ENCODE measurements around the gene FBXW11. TPM values are rescaled to one million over a fixed set of nuclear protein-coding genes. Genes with fewer than 3 reads are reported as not detected.
A peak's percentile ranks its signal among the peaks of the same experiment; 100 is the strongest.

The FBXW11 gene
- total and polyA plus RNA-seq, 10 of the 15 experiments (the other 5 are each of a cell fraction or from before 2014, with no cell fraction given), result 4.3 to 61.5 (median 40.0) TPM

DNA sequence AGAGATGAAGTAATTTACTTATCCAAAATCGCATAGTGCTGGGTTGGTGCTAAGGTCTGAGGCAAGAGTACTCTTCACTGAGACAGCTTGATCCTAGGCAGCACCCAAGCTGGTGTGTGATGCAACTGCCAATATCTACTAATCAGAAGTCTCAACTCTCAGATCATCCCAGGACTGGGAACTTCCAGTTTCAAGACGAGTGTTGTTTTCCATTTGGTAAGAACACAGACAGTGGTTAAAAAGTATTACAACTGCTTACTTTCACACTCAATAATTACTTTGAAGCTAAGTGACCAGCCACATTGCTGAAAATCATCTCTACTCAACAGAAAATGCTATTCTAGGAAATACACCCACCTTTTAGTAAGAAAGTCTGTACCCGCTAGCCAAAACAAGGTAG lies 45.3 kb downstream of the FBXW11 start (continued):
- TF ChIP-seq CHD2 (IDR thresholded peaks at IDR 0.05; ENCODE audit: borderline replicate concordance, low read depth, low read length) (0 out of 2 replicates have a peak, but pooled peaks have one; percentile 12), FOXM1 (IDR thresholded peaks at IDR 0.05; ENCODE audit: low read depth, low read length) (peak; percentile 65; the same call in 1 of the 2 replicates), ESRRA (IDR thresholded peaks at IDR 0.05; ENCODE audit: low read length) (no peak), PAX5 (IDR thresholded peaks at IDR 0.05; ENCODE audit: borderline replicate concordance, low read depth, low read length) (peak; percentile 52), MEF2A (IDR thresholded peaks at IDR 0.05; ENCODE audit: insufficient read depth, low read depth, low read length) (peak; percentile 82), SMAD1 (IDR thresholded peaks at IDR 0.05; ENCODE audit: low read depth, partially characterized antibody) (no peak), ETV6 (conservative IDR thresholded peaks at IDR 0.05 in 1 of 2, IDR thresholded peaks at IDR 0.05 in 1 of 2; ENCODE audit: borderline replicate concordance in 1 of 2, low read depth in 1 of 2) (peak in 1 of 2 experiments; percentile 64; a peak in 1 of 4 replicates), EED (IDR thresholded peaks at IDR 0.05; ENCODE audit: low read depth) (peak; percentile 81), TAF1 (IDR thresholded peaks at IDR 0.05; ENCODE audit: borderline replicate concordance, low read depth, low read length) (no peak), SPI1 (IDR thresholded peaks at IDR 0.05; ENCODE audit: borderline replicate concordance, insufficient read depth, low read depth, low read length) (no peak), TBL1XR1 (IDR thresholded peaks at IDR 0.05; ENCODE audit: low read depth, low read length) (0 out of 2 replicates have a peak, but pooled peaks have one; percentile 48), CREM (IDR thresholded peaks at IDR 0.05; ENCODE audit: low read depth) (peak; percentile 70; the same call in 1 of the 2 replicates), ATF7 (IDR thresholded peaks at IDR 0.05; ENCODE audit: low read depth) (peak; percentile 91), MTA2 (IDR thresholded peaks at IDR 0.05; ENCODE audit: low read depth) (peak; percentile 90), STAT3 (IDR thresholded peaks at IDR 0.05; ENCODE audit: low read depth, low read length) (peak; percentile 60; the same call in 1 of the 2 replicates), IKZF1 (conservative IDR thresholded peaks at IDR 0.05) (peak; percentile 86), CBFB (IDR thresholded peaks at IDR 0.05; ENCODE audit: low read depth) (0 out of 2 replicates have a peak, but pooled peaks have one; percentile 27), DPF2 (IDR thresholded peaks at IDR 0.05) (peak; percentile 69)
- TF ChIP-seq, protein P1, sequence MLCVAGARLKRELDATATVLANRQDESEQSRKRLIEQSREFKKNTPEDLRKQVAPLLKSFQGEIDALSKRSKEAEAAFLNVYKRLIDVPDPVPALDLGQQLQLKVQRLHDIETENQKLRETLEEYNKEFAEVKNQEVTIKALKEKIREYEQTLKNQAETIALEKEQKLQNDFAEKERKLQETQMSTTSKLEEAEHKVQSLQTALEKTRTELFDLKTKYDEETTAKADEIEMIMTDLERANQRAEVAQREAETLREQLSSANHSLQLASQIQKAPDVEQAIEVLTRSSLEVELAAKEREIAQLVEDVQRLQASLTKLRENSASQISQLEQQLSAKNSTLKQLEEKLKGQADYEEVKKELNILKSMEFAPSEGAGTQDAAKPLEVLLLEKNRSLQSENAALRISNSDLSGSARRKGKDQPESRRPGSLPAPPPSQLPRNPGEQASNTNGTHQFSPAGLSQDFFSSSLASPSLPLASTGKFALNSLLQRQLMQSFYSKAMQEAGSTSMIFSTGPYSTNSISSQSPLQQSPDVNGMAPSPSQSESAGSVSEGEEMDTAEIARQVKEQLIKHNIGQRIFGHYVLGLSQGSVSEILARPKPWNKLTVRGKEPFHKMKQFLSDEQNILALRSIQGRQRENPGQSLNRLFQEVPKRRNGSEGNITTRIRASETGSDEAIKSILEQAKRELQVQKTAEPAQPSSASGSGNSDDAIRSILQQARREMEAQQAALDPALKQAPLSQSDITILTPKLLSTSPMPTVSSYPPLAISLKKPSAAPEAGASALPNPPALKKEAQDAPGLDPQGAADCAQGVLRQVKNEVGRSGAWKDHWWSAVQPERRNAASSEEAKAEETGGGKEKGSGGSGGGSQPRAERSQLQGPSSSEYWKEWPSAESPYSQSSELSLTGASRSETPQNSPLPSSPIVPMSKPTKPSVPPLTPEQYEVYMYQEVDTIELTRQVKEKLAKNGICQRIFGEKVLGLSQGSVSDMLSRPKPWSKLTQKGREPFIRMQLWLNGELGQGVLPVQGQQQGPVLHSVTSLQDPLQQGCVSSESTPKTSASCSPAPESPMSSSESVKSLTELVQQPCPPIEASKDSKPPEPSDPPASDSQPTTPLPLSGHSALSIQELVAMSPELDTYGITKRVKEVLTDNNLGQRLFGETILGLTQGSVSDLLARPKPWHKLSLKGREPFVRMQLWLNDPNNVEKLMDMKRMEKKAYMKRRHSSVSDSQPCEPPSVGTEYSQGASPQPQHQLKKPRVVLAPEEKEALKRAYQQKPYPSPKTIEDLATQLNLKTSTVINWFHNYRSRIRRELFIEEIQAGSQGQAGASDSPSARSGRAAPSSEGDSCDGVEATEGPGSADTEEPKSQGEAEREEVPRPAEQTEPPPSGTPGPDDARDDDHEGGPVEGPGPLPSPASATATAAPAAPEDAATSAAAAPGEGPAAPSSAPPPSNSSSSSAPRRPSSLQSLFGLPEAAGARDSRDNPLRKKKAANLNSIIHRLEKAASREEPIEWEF (IDR thresholded peaks at IDR 0.05; ENCODE audit: insufficient replicate concordance, low read depth, low read length), result peak; percentile 49
- TF ChIP-seq, protein P2, sequence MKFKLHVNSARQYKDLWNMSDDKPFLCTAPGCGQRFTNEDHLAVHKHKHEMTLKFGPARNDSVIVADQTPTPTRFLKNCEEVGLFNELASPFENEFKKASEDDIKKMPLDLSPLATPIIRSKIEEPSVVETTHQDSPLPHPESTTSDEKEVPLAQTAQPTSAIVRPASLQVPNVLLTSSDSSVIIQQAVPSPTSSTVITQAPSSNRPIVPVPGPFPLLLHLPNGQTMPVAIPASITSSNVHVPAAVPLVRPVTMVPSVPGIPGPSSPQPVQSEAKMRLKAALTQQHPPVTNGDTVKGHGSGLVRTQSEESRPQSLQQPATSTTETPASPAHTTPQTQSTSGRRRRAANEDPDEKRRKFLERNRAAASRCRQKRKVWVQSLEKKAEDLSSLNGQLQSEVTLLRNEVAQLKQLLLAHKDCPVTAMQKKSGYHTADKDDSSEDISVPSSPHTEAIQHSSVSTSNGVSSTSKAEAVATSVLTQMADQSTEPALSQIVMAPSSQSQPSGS (IDR thresholded peaks at IDR 0.05; ENCODE audit: low read length), result peak; percentile 67
- TF ChIP-seq, protein P3, sequence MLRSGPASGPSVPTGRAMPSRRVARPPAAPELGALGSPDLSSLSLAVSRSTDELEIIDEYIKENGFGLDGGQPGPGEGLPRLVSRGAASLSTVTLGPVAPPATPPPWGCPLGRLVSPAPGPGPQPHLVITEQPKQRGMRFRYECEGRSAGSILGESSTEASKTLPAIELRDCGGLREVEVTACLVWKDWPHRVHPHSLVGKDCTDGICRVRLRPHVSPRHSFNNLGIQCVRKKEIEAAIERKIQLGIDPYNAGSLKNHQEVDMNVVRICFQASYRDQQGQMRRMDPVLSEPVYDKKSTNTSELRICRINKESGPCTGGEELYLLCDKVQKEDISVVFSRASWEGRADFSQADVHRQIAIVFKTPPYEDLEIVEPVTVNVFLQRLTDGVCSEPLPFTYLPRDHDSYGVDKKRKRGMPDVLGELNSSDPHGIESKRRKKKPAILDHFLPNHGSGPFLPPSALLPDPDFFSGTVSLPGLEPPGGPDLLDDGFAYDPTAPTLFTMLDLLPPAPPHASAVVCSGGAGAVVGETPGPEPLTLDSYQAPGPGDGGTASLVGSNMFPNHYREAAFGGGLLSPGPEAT (IDR thresholded peaks at IDR 0.05; ENCODE audit: low read depth), result peak; percentile 65; the same call in 1 of the 2 replicates
- TF ChIP-seq, protein P4, sequence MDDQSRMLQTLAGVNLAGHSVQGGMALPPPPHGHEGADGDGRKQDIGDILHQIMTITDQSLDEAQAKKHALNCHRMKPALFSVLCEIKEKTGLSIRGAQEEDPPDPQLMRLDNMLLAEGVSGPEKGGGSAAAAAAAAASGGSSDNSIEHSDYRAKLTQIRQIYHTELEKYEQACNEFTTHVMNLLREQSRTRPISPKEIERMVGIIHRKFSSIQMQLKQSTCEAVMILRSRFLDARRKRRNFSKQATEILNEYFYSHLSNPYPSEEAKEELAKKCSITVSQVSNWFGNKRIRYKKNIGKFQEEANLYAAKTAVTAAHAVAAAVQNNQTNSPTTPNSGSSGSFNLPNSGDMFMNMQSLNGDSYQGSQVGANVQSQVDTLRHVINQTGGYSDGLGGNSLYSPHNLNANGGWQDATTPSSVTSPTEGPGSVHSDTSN (IDR thresholded peaks at IDR 0.05; ENCODE audit: insufficient replicate concordance, low read depth, low read length), result no peak
